NOMO-1 treated with DMSO at 0.1 percent for 48 hours (cell line): Measurements from ENCODE around the gene CHP2.

Experiments
- DNase-seq: peaks from one replicate; lab custom pipeline; 2025; ENCODE audit not compliant: unreplicated experiment; lab: John Stamatoyannopoulos, UW

CHP2 gene

DNA sequence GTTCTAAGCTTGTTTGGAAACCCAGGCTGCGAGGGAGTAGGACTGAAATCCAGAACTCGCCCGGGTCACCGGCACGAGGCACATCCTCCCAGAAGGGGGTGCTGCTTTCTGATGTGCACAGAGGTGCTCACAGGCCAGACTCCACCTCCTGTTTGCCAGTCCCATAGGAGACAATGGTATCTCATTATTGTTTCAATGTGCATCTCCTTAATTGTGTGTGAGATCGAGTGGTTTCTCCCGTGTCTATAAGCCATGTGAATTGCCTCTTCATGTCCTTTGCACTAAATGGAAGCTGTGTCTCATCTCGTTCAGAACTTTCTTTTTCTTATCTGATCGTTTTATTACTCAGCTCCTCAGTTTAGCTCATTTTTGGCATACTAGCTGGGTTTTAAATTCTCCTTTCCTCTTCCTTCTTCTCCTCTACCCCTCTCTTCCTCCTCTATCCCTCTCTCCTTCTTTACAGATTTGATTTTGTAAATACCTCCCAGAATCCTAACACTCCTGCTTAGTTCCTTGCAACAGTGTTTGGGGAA, 48.8 kb downstream of the CHP2 start:
- DNase-seq = peak; percentile 53

DNA sequence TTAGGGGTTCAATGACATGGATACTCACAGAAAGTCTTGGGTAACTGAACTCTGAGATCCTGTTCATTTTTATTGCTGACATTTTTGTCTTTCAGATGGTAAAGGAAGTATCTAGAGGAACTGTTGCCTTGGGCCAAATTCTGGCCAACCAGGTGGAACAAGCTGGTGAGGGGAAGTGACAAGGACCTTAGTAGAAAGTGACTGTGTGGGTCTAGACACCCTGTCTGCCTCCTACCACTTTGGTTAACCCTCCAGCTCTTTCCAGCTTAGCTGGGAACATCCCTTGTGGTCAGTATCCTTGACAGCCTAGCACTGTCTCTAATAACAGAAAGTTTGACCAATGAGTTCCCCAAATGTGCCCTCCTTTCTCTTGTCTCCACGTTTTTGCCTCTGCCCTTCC, 52.2 kb downstream of the CHP2 start:
- peak; percentile 68 for DNase-seq
